IMR-90 (cell line): Measurements from ENCODE around the gene CCNK. TPM values are rescaled to one million over a fixed set of nuclear protein-coding genes. Genes with fewer than 3 reads are reported as not detected.

Experiments
- ATAC-seq: fragments of 200-7000 bp; cut with Tn5 transposase; 2 replicates; pipeline ENCODE4 v1.9.1; 2020; ENCODE audit warnings: low read depth, mild to moderate bottlenecking, moderate library complexity
- BruUV-seq: library from RNA; stranded (reverse); fragments of 400-500 nt; replicated peaks from 2 replicates; lab custom pipeline; 2021; lab: Mats Ljungman, UMichigan
- CTCF ChIA-PET: fragments of 300-600 bp; formaldehyde crosslinking; extraction: SDS; loops from one replicate; lab custom pipeline; 2021; ENCODE audit warnings: antibody characterized with exemption; lab: Yijun Ruan, JAX
- POLR2A ChIA-PET: fragments of 300-600 bp; sonication (Branson Sonifier 250); formaldehyde crosslinking; loops from one replicate; lab custom pipeline; 2022; ENCODE audit warnings: antibody characterized with exemption; ENCODE audit not compliant: unreplicated experiment; lab: Charles Lee
- DNase-seq: peaks from one replicate; pipeline ENCODE4 v3.0.0; 2013
- H2AFZ ChIP-seq: replicated peaks from 2 replicates; pipeline ENCODE3; 2013; ENCODE audit warnings: low read length, mild to moderate bottlenecking; ENCODE audit not compliant: poor library complexity
- H2AK5ac ChIP-seq: 2 replicates; pipeline ENCODE4 v1.6.1; 2013; ENCODE audit warnings: low read depth, low read length, inconsistent platforms
- H2AK9ac ChIP-seq: replicated peaks from 2 replicates; pipeline ENCODE3; 2013; ENCODE audit warnings: mild to moderate bottlenecking, low read depth, low read length, moderate library complexity; ENCODE audit not compliant: poor library complexity
- H2BK120ac ChIP-seq: 2 replicates; pipeline ENCODE4 v1.6.1; 2013; ENCODE audit warnings: low read depth, low read length, inconsistent platforms
- H2BK15ac ChIP-seq: 3 replicates; pipeline ENCODE4 v1.6.1; 2013; ENCODE audit warnings: low read depth, low read length, inconsistent platforms
- H2BK20ac ChIP-seq: 2 replicates; pipeline ENCODE4 v1.6.1; 2013; ENCODE audit warnings: low read depth, mild to moderate bottlenecking, inconsistent platforms, low read length, moderate library complexity
- H2BK5ac ChIP-seq: 2 replicates; pipeline ENCODE4 v1.6.1; 2013; ENCODE audit warnings: mild to moderate bottlenecking, low read depth, low read length, inconsistent platforms; ENCODE audit not compliant: poor library complexity, severe bottlenecking
- H3K14ac ChIP-seq: replicated peaks from 2 replicates; pipeline ENCODE4 v1.6.1; 2013; ENCODE audit warnings: low read depth, low read length, inconsistent platforms
- H3K18ac ChIP-seq: 2 replicates; pipeline ENCODE4 v1.6.1; 2013; ENCODE audit warnings: low read depth, low read length, control low read depth
- H3K23ac ChIP-seq: 2 replicates; pipeline ENCODE4 v1.6.1; 2013; ENCODE audit warnings: low read depth, low read length, inconsistent platforms
- H3K27ac ChIP-seq: 2 replicates; pipeline ENCODE4 v1.5.1; 2013; ENCODE audit warnings: mild to moderate bottlenecking, control low read depth, low read length; ENCODE audit not compliant: insufficient read depth
- H3K27me3 ChIP-seq: 2 replicates; pipeline ENCODE4 v1.6.1; 2013; ENCODE audit warnings: low read length; ENCODE audit not compliant: control insufficient read depth, insufficient read depth
- H3K36me3 ChIP-seq: 2 replicates; pipeline ENCODE4 v1.6.1; 2013; ENCODE audit warnings: low read length, mixed read lengths; ENCODE audit not compliant: control insufficient read depth, insufficient read depth
- H3K4ac ChIP-seq: 2 replicates; pipeline ENCODE4 v1.6.1; 2013; ENCODE audit warnings: low read depth, low read length, inconsistent platforms
- H3K4me1 ChIP-seq: 2 replicates; pipeline ENCODE4 v1.6.1; 2013; ENCODE audit warnings: low read length, mixed read lengths; ENCODE audit not compliant: control insufficient read depth, insufficient read depth
- H3K4me2 ChIP-seq: 2 replicates; pipeline ENCODE4 v1.6.1; 2013; ENCODE audit warnings: low read depth, mild to moderate bottlenecking, control low read depth, low read length, moderate library complexity
- H3K4me3 ChIP-seq: 2 replicates; pipeline ENCODE4 v1.5.1; 2013; ENCODE audit warnings: low read depth, mild to moderate bottlenecking, control low read depth, low read length, moderate library complexity; ENCODE audit not compliant: insufficient read depth
- H3K56ac ChIP-seq: 2 replicates; pipeline ENCODE4 v1.6.1; 2013; ENCODE audit warnings: low read length, inconsistent platforms; ENCODE audit not compliant: insufficient read depth; ENCODE audit errors: extremely low read depth
- H3K79me1 ChIP-seq, 2 experiments: 2 replicates each; pipeline ENCODE4 v1.6.1; 2013; ENCODE audit warnings: low read length in 2 of 2, inconsistent platforms in 1 of 2, low read depth in 1 of 2
- H3K9ac ChIP-seq: 2 replicates; pipeline ENCODE4 v1.6.1; 2013; ENCODE audit warnings: low read depth, low read length, control low read depth
- H3K9me1 ChIP-seq: 2 replicates; pipeline ENCODE4 v1.6.1; 2013; ENCODE audit warnings: low read length, inconsistent platforms; ENCODE audit not compliant: insufficient read depth
- H3K9me3 ChIP-seq: 2 replicates; pipeline ENCODE4 v1.6.1; 2013; ENCODE audit warnings: low read length; ENCODE audit not compliant: control insufficient read depth, insufficient read depth
- H4K20me1 ChIP-seq: 2 replicates; pipeline ENCODE4 v1.6.1; 2013; ENCODE audit warnings: low read length, inconsistent platforms; ENCODE audit not compliant: insufficient read depth
- H4K5ac ChIP-seq: 2 replicates; pipeline ENCODE4 v1.6.1; 2013; ENCODE audit warnings: mild to moderate bottlenecking, low read depth, low read length, control low read depth
- H4K8ac ChIP-seq, 2 experiments: 2 replicates each; pipeline ENCODE4 v1.6.1; 2013; ENCODE audit warnings: low read depth in 2 of 2, low read length in 2 of 2, control low read depth in 1 of 2, inconsistent platforms in 1 of 2
- H4K91ac ChIP-seq: 2 replicates; pipeline ENCODE4 v1.6.1; 2013; ENCODE audit warnings: low read depth, low read length, inconsistent platforms; ENCODE audit not compliant: insufficient read depth
- ELK1 ChIP-seq: fragments of 150-350 bp; IDR thresholded peaks from 2 replicates; pipeline ENCODE4 v1.6.1; 2016; ENCODE audit warnings: low read depth, mild to moderate bottlenecking, low read length, moderate library complexity, borderline replicate concordance
- MXI1 ChIP-seq: IDR thresholded peaks from 2 replicates; pipeline ENCODE4 v1.6.1; 2012; ENCODE audit warnings: low read depth, mild to moderate bottlenecking, low read length, moderate library complexity, borderline replicate concordance
- POLR2A ChIP-seq: IDR thresholded peaks from 2 replicates; pipeline ENCODE4 v1.6.1; 2012; ENCODE audit warnings: mild to moderate bottlenecking, low read depth, low read length
- RAD21 ChIP-seq: IDR thresholded peaks from 2 replicates; pipeline ENCODE4 v1.6.1; 2012; ENCODE audit warnings: low read length, improper control_type of control experiment
- SMC3 ChIP-seq: fragments of 150-350 bp; IDR thresholded peaks from 2 replicates; pipeline ENCODE4 v1.6.1; 2016; ENCODE audit warnings: low read depth, mild to moderate bottlenecking, antibody characterized with exemption, low read length, moderate library complexity
- WGBS, 2 experiments: methylation state at CpG; one replicate each; pipeline versions ENCODE4 v1.1.5 to v1.1.7; 2013; ENCODE audit warnings: missing lambda C conversion rate in 2 of 2; ENCODE audit not compliant: insufficient read length in 1 of 2; ENCODE audit errors: extremely low coverage in 2 of 2; 5-methylcytosine and 5-hydroxymethylcytosine counted together
- dilution Hi-C: fragments of 300-500 bp; cut with HindIII; formaldehyde crosslinking; loops from one replicate; pipeline ENCODE4 v1.14.3; 2018; ENCODE audit warnings: low sequenced_read_pairs; ENCODE audit not compliant: unreplicated experiment
- in situ Hi-C: fragments of 300-500 bp; cut with MboI; formaldehyde crosslinking; loops from 3 replicates; pipeline ENCODE4 v1.14.3; 2019; ENCODE audit warnings: low sequenced_read_pairs, inconsistent platforms, mixed read lengths
- intact Hi-C: fragments of 100-400 bp; cut with micrococcal nuclease; formaldehyde crosslinking; loops from 2 replicates; pipeline ENCODE4 v1.10.0; 2022
- polyA plus RNA-seq, 3 experiments: library from polyadenylated mRNA; depleted of rRNA; stranded (reverse); fragments of >200 nt; gene quantifications; 2 replicates each; pipeline ENCODE4 v1.2.3, GENCODE V29; 2012; ENCODE audit warnings: low replicate concordance in 1 of 3
- total RNA-seq: library from RNA; depleted of rRNA; stranded (reverse); fragments of >200 nt; gene quantifications from 2 replicates; pipeline ENCODE4 v1.2.3, GENCODE V29; 2012

The CCNK gene
- total and polyA plus RNA-seq, 2 of the 4 experiments (the other 2 are of a cell fraction), result 18.8 to 38.3 TPM

GRCh38 chr14:99559286-99559990 lies 78.2 kb downstream of the CCNK start:
- ChIA-PET POLR2A (interaction anchor here (0.6 kb wide), 2 partner anchors 9 to 44 kb away, joined by 3 read pairs; partner anchors contain the start of gene CCDC85C), CTCF (no interaction called here)
- Histone ChIP-seq H3K4me2 (no peak overlapping the region), H3K27ac (no peak overlapping the region), H2BK15ac (no peak overlapping the region), H3K4ac (no peak overlapping the region), H2BK5ac (no peak overlapping the region), H3K9me3 (no peaks in the 10 kb centered on the region), H4K8ac (no peak overlapping the region), H3K23ac (no peak overlapping the region), H2AK9ac (no peak overlapping the region), H2BK120ac (no peak overlapping the region), H2AK5ac (no peak overlapping the region), H3K4me1 (peaks cover 21% of the 10 kb centered on the region), H3K79me1 (peaks cover 38 to 89% of the 10 kb centered on the region in 2 experiments), H3K36me3 (no peaks in the 10 kb centered on the region), H3K18ac (no peak overlapping the region), H3K9me1 (peaks cover 7% of the 10 kb centered on the region; the same call in 1 of the 2 replicates), H3K27me3 (no peaks in the 10 kb centered on the region), H3K14ac (no peak overlapping the region), H3K4me3 (no peak overlapping the region), H3K56ac (no peak overlapping the region), H4K20me1 (peaks cover 70% of the 10 kb centered on the region), H2AFZ (no peak overlapping the region), H2BK20ac (no peak overlapping the region), H4K5ac (no peak overlapping the region), H4K91ac (no peak overlapping the region), H3K9ac (no peak overlapping the region)
- ATAC-seq, result 0 out of 2 replicates have a peak, but pooled peaks have one; percentile 16
- TF ChIP-seq ELK1 (no peak), SMC3 (no peak), MXI1 (no peak), POLR2A (no peak), RAD21 (no peak)
- in situ Hi-C loops (no loop called here), dilution Hi-C loops (no loop called here), intact Hi-C loops (no loop called here)
- no TSS peak for BruUV-seq
- no peak for DNase-seq
- 20% methylated on average over 1 of the region's 16 CpGs; no CpG with 5 or more reads in 1 of the 2 experiments for WGBS, 2 experiments
